Testis (tissue), 3 donors: ENCODE results near the gene MPV17L. TPM values are rescaled to one million over a fixed set of nuclear protein-coding genes. Genes with fewer than 3 reads are reported as not detected.
"Not testable (repeated sequence)": the region's sequence is repeated elsewhere in the genome, so short reads cannot be mapped to it uniquely, and the experiment has no call there.

ENCODE experiments used
- DNase-seq: peaks from one replicate; pipeline ENCODE4 v3.0.0-alpha.2; 2019
- H3K27ac ChIP-seq, 2 donors: fragments of 200-600 bp; sonication (generic); one replicate each; pipeline ENCODE4 v1.5.1; 2019
- H3K27me3 ChIP-seq: fragments of 200-600 bp; sonication (generic); one replicate; pipeline ENCODE4 v1.5.1; 2019
- H3K36me3 ChIP-seq: fragments of 200-600 bp; sonication (generic); one replicate; pipeline ENCODE4 v1.5.1; 2017; ENCODE audit warnings: low read depth; ENCODE audit errors: missing control alignments
- H3K4me1 ChIP-seq: fragments of 200-600 bp; sonication (generic); one replicate; pipeline ENCODE4 v1.5.1; 2019
- H3K4me3 ChIP-seq, 2 donors: fragments of 200-600 bp; sonication (generic); one replicate each; pipeline ENCODE4 v1.5.1; 2017 to 2019
- H3K9me3 ChIP-seq: fragments of 200-600 bp; sonication (generic); one replicate; pipeline ENCODE4 v1.5.1; 2017
- POLR2A ChIP-seq: fragments of 450-650 bp; IDR thresholded peaks from one replicate; pipeline ENCODE4 v1.6.1; 2017; ENCODE audit warnings: antibody characterized with exemption, mild to moderate bottlenecking, moderate library complexity
- WGBS, 2 donors: methylation state at CpG; one replicate each; pipeline ENCODE4 v1.1.5; 2018; 5-methylcytosine and 5-hydroxymethylcytosine counted together
- intact Hi-C: fragments of 100-400 bp; cut with DNase I; formaldehyde crosslinking; loops from one replicate; pipeline ENCODE4 v1.15.1; 2023; ENCODE audit warnings: low total_unique reads
- polyA plus RNA-seq: library from polyadenylated mRNA; stranded (reverse); fragments of 350-450 nt; fragmentation: Illumina TruSeq; extraction: RNeasy Lipid Tissue Mini Kit (QIAGEN cat#74804); gene quantifications from one replicate; pipeline ENCODE4 v1.2.3, GENCODE V29; 2014; ENCODE audit warnings: low read depth, low replicate concordance; ENCODE audit not compliant: insufficient read depth
- total RNA-seq, 2 donors: library from RNA; depleted of rRNA; stranded (reverse); fragments of >200 nt; gene quantifications; one replicate each; pipeline ENCODE4 v1.2.3, GENCODE V29; 2016
- TF ChIP-seq, protein P1 (sequence below), 3 experiments: fragments of 450-650 bp in 2 of 3; fragments of 200-600 bp in 1 of 3; sonication (generic) in 1 of 3; IDR thresholded peaks; one replicate each; pipeline ENCODE4 v1.5.1; 2016 to 2019; ENCODE audit warnings: antibody characterized with exemption in 3 of 3, mild to moderate bottlenecking in 2 of 3, moderate library complexity in 1 of 3

Gene MPV17L
- total and polyA plus RNA-seq, 3 donors from 2014 or later = 3.7 to 12.5 (median 9.5) TPM

DNA sequence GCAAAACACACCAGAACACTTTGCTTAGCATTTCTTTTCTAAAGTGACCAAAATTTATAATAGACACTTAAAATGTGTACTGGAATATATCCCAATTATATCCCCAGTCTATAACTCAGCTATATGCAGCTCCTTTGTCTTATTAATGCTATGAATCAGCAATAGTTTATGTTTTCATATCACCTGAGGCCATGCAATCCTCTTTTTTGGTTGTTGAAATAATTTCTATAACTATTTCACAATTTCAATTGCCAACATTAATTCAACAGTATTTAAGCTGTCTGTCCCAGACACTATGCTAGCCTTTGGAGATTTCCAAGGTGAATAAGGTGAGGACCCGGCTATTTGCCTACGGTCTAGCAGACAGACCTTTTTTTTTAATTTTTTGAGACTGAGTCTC is 21.6 kb downstream of the MPV17L start:
- TF ChIP-seq, protein P1, sequence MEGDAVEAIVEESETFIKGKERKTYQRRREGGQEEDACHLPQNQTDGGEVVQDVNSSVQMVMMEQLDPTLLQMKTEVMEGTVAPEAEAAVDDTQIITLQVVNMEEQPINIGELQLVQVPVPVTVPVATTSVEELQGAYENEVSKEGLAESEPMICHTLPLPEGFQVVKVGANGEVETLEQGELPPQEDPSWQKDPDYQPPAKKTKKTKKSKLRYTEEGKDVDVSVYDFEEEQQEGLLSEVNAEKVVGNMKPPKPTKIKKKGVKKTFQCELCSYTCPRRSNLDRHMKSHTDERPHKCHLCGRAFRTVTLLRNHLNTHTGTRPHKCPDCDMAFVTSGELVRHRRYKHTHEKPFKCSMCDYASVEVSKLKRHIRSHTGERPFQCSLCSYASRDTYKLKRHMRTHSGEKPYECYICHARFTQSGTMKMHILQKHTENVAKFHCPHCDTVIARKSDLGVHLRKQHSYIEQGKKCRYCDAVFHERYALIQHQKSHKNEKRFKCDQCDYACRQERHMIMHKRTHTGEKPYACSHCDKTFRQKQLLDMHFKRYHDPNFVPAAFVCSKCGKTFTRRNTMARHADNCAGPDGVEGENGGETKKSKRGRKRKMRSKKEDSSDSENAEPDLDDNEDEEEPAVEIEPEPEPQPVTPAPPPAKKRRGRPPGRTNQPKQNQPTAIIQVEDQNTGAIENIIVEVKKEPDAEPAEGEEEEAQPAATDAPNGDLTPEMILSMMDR (IDR thresholded peaks at IDR 0.05) = no peak
- no peak for TF ChIP-seq POLR2A
- intact Hi-C loops = no loop called here

DNA sequence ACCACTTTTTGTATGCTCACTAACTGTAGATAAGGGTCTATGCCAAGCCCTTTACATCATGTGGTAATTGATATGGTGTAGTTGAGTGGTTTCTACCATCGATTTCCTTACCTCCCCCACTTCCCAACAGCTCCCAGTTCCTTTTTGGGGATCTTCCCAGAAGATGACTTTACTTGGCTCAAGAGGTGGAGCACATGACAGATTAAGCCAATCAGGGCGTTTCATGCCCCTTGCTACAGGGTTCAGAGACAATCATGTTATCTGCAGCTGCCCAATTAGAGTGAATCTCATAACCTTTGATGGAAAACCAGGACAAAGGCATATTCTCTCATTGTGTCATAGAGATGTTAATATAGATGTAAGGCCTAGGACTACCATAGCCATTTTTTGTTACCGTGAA is 22.7 kb downstream of the MPV17L start:
- Histone ChIP-seq H3K4me3 (no peak overlapping the region), H3K36me3 (no peaks in the 10 kb centered on the region), H3K27ac (no peak overlapping the region), H3K9me3 (no peaks in the 10 kb centered on the region), H3K4me1 (no peaks in the 10 kb centered on the region), H3K27me3 (no peaks in the 10 kb centered on the region)
- WGBS, 2 donors = 79 to 87% methylated on average over 3 of the region's 3 CpGs
- intact Hi-C loops = no loop called here
- DNase-seq = no peak
- TF ChIP-seq, protein P1 (IDR thresholded peaks at IDR 0.05) = no peak
- TF ChIP-seq POLR2A = no peak

More for the DNA sequence above, 21.6 kb downstream of the MPV17L start:
- no peak overlapping the region for H3K4me3 ChIP-seq
- no peaks in the 10 kb centered on the region for H3K9me3 ChIP-seq
- no peak for DNase-seq
- no peaks in the 10 kb centered on the region for H3K36me3 ChIP-seq
- H3K27me3 ChIP-seq = no peaks in the 10 kb centered on the region
- H3K4me1 ChIP-seq = no peaks in the 10 kb centered on the region
- 95 to 100% methylated on average over 2 of the region's 2 CpGs for WGBS, 2 donors
- H3K27ac ChIP-seq = no peak overlapping the region

DNA sequence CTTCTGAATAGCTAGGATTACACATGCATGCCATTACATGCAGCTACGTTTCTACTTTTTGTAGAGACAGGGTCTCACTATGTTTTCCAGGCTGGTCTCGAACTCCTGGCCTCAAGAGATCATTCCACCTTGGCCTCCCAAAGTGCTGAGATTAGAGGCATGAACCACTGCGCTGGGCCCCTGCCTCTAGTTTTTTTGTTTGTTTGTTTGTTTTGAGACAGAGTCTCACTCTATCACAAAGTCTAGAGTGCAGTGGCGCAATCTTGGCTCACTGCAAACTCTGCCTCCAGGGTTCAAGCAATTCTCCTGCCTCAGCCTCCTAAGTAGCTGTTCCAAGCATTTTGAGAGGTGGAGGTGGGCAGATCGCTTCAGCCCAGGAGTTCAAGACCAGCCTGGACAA is 26.1 kb downstream of the MPV17L start:
- H3K27ac ChIP-seq, H3K36me3 ChIP-seq, H3K4me1 ChIP-seq, H3K27me3 ChIP-seq, DNase-seq, H3K4me3 ChIP-seq, intact Hi-C loops, H3K9me3 ChIP-seq: not testable (repeated sequence)
- WGBS, 2 donors = 89 to 92% methylated on average over 5 of the region's 5 CpGs

DNA sequence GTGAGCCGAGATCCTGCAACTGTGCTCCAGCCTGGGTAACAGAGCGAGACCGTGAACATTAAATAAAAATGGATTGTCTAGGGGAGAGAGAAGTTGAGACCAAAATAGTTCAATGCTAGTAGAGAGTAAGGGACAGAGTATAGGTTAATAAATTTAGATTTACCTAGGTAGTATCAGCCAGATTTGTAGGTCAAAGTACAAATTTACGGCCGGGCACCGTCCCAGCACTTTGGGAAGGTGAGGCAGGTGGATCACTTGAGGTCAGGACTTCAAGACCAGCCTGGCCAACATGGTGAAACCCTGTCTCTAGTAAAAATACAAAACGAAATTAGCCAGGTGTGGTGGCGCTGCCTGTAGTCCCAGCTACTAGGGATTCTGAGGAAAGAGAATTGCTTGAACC is 26.7 kb downstream of the MPV17L start:
- intact Hi-C loops = no loop called here
- TF ChIP-seq POLR2A = no peak
- TF ChIP-seq, protein P1 (IDR thresholded peaks at IDR 0.05) = no peak
- H3K4me1 ChIP-seq = peaks cover 9% of the 10 kb centered on the region
- 89 to 94% methylated on average over 8 of the region's 8 CpGs for WGBS, 2 donors
- no peaks in the 10 kb centered on the region for H3K36me3 ChIP-seq
- no peaks in the 10 kb centered on the region for H3K9me3 ChIP-seq
- no peaks in the 10 kb centered on the region for H3K27me3 ChIP-seq
- no peak for DNase-seq
- H3K4me3 ChIP-seq = no peak overlapping the region
- no peak overlapping the region for H3K27ac ChIP-seq

DNA sequence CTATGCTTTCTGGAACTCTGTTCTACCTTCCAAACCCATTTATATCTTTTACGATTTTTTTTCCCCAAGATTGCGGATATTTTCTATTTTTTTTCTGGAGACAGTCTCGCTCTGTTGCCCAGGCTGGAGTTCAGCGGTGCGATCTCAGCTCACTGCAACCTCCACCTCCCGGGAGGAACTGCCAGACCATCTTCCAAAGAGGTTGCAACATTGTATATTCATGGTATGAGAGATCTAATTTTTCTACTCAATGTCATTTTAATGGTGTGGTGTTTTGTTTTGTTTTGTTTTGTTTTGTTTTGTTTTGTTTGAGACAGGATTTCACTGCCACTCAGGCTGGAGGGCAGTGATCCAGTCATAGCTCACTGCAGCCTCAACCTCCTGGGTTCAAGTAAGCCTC is 30.3 kb downstream of the MPV17L start:
- Histone ChIP-seq H3K9me3 (no peaks in the 10 kb centered on the region), H3K4me3 (no peak overlapping the region), H3K27me3 (no peaks in the 10 kb centered on the region), H3K36me3 (no peaks in the 10 kb centered on the region), H3K4me1 (peaks cover 15% of the 10 kb centered on the region), H3K27ac (no peak overlapping the region)
- intact Hi-C loops = no loop called here
- DNase-seq = peak; percentile 66
- 30 to 43% methylated on average over 6 of the region's 6 CpGs for WGBS, 2 donors
- TF ChIP-seq, protein P1 (IDR thresholded peaks at IDR 0.05) = no peak
- no peak for TF ChIP-seq POLR2A
